HG03354 (cell line): ENCODE data around the gene INSR.

Experiments
- ATAC-seq: cut with Tn5 transposase; IDR thresholded peaks from one replicate; pipeline ENCODE4 v1.9.1; 2021; ENCODE audit warnings: mild to moderate bottlenecking; ENCODE audit not compliant: unreplicated experiment, poor library complexity, severe bottlenecking

Gene INSR

DNA sequence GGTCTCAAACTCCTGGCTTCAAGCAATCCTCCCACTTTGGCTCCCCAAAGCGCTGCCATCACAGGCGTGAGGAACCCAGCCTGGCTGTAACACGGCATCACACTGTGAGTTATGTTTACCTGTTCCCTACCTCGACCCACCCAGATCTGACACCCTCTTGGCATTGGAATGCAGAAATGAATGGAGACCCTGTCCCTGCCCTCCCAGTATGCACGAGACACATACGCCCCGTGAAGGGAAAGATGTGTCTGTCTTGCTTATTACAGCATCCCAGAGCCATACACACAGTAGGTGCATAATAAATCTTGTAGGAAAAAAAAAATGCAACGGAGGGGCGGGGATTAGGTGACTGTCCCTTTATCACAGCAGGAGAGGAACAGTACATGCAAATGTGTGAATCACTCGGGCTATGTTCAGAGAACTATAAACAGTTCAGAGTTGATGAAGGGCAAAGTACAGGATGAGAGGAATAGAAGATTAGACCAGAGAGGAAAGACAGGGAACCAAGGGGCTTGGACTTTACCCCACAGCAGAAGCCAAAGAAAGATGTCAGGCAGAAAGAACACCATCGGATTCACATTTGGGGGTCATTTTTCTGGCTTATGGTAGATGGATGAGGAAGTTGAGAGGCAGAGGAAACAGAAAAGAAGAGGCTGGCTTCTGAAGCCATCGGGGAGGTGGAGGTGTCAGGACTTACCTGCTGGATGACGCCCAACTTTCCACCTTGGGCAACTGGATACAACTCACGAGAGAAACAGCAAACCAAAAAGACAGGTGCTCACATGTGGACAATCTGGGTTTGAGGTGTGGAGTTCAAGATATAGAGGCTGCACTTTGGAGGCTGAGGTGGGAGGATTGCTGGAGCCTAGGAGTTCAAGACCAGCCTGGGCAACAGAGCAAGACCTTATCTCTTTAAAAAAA is 94.3 kb downstream of the INSR start:
- no peak for ATAC-seq

- ATAC-seq, result peak; percentile 82
These were observed 96.2 kb downstream of the INSR start for GRCh38 chr19:7197760-7198696.

- peak; percentile 71 for ATAC-seq
These were observed 97.0 kb downstream of the INSR start for GRCh38 chr19:7197119-7197759.

DNA sequence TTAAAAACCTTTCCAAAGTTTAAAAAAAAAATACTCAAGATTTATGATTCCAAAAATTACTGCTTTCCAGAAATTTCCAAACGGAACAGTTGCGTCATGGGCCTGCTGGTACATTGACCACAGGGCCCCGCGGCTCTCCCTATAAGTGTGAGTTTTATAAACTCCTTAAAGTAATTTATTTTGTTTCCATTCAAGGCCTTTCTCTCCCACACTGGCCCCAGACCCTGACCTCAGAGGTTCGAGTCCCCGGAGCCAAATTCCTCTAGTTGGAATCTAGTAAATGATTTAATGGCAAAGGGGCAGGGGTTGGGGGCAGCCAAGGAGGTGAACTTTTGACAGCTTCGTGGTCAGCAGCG is 97.5 kb downstream of the INSR start:
- no peak for ATAC-seq

DNA sequence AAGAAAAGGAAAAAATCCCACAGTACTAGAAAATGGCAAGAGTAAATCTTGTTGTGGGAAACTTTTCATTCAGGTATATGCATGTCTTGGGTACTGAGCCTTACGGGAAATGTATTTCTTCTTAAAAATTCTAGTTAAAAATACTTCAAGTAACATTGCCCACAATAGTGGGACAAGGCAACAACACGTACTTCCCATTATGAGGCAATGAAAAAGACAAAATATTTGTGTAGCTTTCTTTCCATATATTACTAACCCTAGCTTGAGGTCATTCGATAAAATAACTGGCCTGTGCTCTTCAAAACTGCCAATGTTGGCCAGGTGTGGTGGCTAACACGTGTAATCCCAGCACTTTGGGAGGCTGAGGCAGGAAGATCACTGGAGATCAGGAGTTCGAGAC is 99.2 kb downstream of the INSR start:
- ATAC-seq, result no peak

DNA sequence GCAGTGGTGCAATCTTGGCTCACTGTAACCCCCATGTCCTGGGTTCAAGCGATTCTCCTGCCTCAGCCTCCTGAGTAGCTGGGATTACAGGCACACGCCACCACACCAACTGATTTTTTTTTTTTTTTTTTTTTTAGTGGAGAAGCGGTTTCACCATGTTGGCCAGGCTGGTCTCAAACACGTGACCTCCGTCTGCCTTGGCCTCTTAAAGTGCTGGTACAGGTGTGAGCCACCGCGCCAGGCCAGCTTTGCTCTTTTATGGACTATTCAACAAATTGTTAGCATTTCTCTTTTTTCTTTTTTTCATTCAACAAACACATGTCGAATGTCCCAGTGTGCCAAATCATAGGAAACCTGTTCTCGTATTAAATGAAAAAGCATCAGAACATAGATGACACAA is 99.6 kb downstream of the INSR start:
- no peak for ATAC-seq

GRCh38 chr19:7191946-7192691 is 102.1 kb downstream of the INSR start:
- ATAC-seq, result no peak

- no peak for ATAC-seq
These were observed 105.2 kb downstream of the INSR start for GRCh38 chr19:7188698-7189629.

- no peak for ATAC-seq
These were observed 106.4 kb downstream of the INSR start for GRCh38 chr19:7187605-7188339.

DNA sequence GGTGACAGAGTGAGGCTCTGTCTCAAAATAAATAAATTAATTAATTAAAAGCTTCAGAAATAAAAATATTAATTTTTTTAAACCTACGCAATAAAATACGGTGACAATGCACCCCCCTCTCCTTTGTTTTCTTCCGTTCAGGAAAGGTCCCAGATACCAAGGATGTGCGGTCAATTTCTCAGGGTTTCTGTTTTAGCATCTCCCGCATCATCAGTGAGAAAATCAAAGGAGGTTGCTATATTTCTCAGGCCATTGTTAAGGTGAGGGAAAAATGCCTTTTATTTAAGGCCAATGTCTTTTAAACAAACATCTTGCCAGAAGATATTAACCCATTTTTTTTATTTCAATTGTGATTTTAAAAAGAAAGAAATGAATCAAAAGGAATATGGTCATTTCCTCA is 111.7 kb downstream of the INSR start:
- no peak for ATAC-seq

DNA sequence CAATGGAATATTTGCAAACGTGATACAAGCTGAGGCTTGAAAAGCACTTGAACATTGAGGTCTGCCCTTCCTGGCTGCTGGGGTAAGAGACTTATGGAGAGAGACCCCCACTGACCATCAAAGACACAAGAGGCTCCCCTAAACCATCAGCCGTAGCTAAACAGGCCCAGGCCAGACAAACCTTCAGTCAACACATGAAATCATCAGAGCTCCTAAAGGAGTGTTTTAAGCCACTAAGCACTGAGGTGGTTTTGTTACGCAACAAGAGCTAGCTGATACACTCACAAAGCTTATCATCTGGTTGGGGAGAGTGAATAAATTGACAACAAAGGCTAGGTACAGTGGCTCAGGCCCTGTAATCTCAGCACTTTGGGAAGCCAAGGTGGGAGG is 114.3 kb downstream of the INSR start:
- ATAC-seq, result no peak

DNA sequence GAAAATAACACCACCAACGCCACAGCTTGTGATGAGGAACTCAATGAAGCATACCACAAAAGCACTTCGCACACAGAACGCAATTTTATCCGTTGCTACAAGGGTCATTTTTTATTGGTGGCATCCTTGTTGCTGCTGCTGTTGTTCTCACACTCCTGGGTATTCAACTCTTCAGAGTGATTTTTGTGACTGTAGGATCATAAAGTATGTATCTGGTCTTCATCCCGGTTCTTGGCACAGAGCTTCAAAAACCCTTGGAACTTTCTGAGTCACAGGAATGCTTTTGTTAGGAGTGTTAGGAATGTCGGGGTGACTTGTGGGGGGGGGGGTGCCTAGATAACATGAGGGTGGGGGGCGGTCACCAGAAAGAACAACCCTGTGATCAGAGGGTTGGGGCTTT is 116.3 kb downstream of the INSR start:
- ATAC-seq, result no peak

GRCh38 chr19:7176792-7177191 is 117.4 kb downstream of the INSR start:
- no peak for ATAC-seq

DNA sequence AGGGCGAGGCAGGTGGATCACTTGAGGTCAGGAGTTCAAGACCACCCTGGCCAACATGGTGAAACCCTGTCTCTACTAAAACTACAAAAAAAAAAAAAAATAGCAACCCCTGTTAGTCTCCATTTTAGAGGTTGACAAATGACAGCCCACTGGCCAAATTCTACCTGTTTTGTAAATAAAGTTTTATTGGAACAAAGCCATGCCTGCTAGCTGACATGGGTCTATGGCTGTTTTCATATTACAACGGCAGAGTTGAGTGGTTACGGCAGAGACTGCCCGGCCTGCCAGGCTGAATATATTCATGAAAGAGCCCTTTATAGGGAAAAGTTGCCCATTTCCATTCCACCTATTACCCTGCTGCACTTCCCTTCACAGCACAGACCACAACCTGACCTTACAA is 121.4 kb downstream of the INSR start:
- no peak for ATAC-seq

GRCh38 chr19:7170983-7171382 is 123.2 kb downstream of the INSR start:
- no peak for ATAC-seq

DNA sequence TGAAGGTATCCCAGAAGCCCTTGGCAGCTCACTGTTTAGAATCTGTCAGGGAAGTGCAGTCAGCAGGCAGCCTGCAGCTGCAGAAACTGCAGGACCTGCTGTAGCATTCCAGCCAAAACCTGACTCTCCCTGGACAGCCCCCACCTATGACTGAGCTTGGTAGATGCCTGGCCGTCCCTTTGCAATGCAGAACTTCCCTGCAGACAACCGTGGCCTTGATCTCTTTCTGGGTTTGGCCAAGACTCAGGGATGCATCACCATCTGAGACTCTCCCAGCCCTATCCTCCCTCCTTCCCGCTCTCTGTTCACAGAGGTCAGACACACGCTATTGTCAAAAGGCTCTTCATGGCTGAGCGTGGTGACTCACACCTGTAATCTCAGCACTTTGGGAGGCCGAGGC is 125.3 kb downstream of the INSR start:
- ATAC-seq, result no peak

DNA sequence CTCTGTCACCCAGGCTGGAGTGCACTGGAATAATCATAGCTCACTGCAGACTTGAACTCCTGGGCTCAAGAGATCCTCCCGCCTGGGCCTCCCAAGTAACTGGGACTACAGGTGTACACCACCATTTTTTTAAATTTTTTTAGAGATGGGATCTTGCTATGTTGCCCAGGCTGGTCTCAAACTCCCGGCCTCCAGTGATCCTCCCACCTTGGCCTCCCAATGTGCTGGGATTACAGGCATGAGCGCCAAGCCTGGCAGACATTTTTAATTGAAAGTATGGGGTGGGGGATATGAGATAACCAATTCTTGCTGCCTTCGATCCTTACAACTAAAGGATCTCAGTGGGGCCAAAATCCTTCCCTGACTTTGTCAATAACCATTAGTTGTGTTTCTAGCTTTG is 132.9 kb downstream of the INSR start:
- no peak for ATAC-seq
